ENCODE measurements around the gene CFAP65. TPM values are rescaled to one million over a fixed set of nuclear protein-coding genes. Genes with fewer than 3 reads are reported as not detected.

The CFAP65 gene
- total and polyA plus RNA-seq, 12 donors = not detected

DNA sequence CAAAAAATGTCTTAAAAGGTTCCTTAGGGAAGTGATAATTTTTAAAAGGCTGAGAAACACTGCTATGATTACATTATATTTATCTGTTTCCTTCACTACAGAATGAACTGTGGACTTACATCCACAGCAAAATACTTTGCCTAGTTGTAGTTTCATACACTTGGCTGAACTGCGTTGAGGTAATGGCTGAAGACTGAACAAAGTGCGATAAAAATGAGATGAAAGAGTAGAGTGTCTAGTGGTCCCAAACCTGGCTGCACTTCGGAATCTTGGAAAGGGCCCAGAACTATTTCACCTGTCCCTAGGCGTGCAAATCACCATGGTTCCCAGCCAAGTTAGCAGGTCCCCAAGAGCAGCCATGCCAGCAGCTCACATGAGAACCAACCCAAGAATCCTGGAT, 37.6 kb upstream of the CFAP65 start:
- H3K27me3 ChIP-seq = no peaks in the 10 kb centered on the region
- no peak for ATAC-seq

DNA sequence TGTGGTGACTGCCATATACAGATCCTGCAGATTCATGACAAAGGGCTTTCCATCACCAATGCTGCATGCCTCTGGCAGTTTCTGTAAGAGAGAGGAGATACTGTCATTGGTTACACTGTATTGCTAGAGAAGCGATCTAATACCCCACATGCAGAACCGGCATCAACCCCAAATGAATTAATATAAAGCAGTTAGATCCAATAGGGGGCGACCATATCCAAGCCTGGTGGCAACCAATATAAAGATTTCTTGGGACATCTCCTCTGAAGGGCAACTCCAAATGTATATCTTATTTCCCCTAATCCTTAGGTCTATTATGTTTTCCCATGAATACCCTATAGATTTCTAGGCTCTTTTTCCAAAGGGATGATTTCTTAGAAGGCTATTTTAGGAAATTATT, 36.8 kb upstream of the CFAP65 start:
- Histone ChIP-seq H3K4me3 (no peak overlapping the region), H3K27ac (no peak overlapping the region), H3K27me3 (no peaks in the 10 kb centered on the region), H3K36me3 (peaks cover 0 to 45% (median 9%) of the 10 kb centered on the region in 9 donors), H3K9me3 (no peaks in the 10 kb centered on the region), H3K4me1 (peaks cover 0 to 27% (median 12%) of the 10 kb centered on the region in 9 donors)
- whole genome bisulfite sequencing, 2 donors = 88 to 89% methylated on average over 3 of the region's 3 CpGs
- ATAC-seq = no peak
- intact Hi-C loops (cut with DNase I) = loop anchor here in 2 of 10 donors (5.0 kb wide), 1 partner anchor 39 kb away; no protein-coding TSS in a partner anchor
- TF ChIP-seq, protein P1, sequence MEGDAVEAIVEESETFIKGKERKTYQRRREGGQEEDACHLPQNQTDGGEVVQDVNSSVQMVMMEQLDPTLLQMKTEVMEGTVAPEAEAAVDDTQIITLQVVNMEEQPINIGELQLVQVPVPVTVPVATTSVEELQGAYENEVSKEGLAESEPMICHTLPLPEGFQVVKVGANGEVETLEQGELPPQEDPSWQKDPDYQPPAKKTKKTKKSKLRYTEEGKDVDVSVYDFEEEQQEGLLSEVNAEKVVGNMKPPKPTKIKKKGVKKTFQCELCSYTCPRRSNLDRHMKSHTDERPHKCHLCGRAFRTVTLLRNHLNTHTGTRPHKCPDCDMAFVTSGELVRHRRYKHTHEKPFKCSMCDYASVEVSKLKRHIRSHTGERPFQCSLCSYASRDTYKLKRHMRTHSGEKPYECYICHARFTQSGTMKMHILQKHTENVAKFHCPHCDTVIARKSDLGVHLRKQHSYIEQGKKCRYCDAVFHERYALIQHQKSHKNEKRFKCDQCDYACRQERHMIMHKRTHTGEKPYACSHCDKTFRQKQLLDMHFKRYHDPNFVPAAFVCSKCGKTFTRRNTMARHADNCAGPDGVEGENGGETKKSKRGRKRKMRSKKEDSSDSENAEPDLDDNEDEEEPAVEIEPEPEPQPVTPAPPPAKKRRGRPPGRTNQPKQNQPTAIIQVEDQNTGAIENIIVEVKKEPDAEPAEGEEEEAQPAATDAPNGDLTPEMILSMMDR (IDR thresholded peaks at IDR 0.05) = no peak
- no peak for DNase-seq

More for the DNA sequence above, 37.6 kb upstream of the CFAP65 start:
- TF ChIP-seq, protein P1 (IDR thresholded peaks at IDR 0.05) = no peak
- intact Hi-C loops (cut with DNase I) = loop anchor here in 2 of 10 donors (5.0 kb wide), 1 partner anchor 38 kb away; no protein-coding TSS in a partner anchor
- no peaks in the 10 kb centered on the region for H3K9me3 ChIP-seq
- no peak overlapping the region for H3K27ac ChIP-seq
- H3K4me3 ChIP-seq = no peak overlapping the region
- H3K4me1 ChIP-seq = peaks cover 0 to 31% (median 13%) of the 10 kb centered on the region in 9 donors
- WGBS, 2 donors = 95 to 96% methylated on average over 4 of the region's 4 CpGs
- no peak for DNase-seq
- peaks cover 0 to 41% (median 9%) of the 10 kb centered on the region in 9 donors for H3K36me3 ChIP-seq

DNA sequence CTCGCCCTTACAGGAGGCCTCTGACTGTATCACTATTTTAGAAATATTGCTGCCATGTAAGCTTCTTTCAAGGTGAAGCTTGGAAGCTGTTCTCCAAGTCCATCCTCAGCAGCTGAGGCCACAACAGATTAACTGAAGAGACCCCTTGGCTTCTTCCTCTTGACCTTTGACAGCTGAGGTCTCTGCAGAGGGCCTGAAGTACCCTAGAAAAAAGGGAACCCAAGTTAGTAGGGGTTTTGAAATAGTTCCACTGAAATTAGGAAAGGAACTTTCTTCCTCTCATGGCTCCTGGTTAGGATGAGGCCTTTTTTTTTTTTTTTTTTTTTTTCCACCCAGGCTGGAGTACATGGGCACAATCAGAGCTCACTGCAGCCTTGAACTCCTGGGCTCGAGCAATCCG, 34.9 kb upstream of the CFAP65 start:
- TF ChIP-seq, protein P1 (IDR thresholded peaks at IDR 0.05) = no peak
- ATAC-seq = no peak
- Histone ChIP-seq H3K4me3 (no peak overlapping the region), H3K9me3 (no peaks in the 10 kb centered on the region), H3K27ac (no peak overlapping the region), H3K4me1 (peaks cover 0 to 13% (median 0%) of the 10 kb centered on the region in 9 donors), H3K36me3 (peaks cover 0 to 45% (median 9%) of the 10 kb centered on the region in 9 donors), H3K27me3 (no peaks in the 10 kb centered on the region)
- WGBS, 2 donors = 92 to 93% methylated on average over 3 of the region's 3 CpGs
- no peak for DNase-seq
- intact Hi-C loops (cut with DNase I) = loop anchor here in 3 of 10 donors (2.0 to 5.0 kb wide), 2 partner anchors 41 to 43 kb away; no protein-coding TSS in a partner anchor

DNA sequence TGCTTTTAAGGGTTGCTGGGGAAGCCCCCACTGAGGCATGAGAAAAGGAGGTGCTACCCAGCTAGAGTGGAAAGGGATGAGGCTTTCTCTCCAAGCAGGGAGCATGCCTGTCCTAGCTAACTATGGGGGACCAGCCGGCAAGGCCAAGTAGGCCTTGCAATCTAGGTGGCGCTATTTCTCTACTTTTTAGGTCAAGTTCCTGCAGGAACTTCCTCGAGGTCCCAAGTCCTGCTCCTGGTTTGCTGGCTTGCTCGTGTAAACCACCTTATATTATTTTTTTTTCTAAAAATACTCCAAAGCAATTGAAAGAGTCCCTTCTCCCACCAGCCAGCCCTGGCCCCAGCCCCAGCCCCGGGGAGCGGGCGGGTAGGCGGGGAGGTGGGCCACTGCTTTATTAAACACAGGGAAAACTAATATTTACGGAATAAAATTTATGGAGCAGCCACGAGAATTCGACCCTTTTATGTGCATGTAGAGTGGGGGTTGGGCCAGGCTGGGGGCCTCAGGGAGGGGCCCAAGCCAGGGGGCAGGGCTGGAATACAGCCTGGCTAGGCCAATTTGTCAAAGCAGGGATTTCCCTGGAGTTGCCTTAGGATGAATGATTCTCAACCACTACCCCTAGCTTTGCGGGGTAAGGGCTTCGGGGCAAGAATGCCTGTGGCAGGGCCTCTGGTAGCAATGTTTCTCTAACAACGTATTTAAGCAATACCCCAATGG, 32.3 kb upstream of the CFAP65 start:
- Histone ChIP-seq H3K4me1 (peaks cover 0 to 13% (median 0%) of the 10 kb centered on the region in 9 donors), H3K27me3 (no peaks in the 10 kb centered on the region), H3K36me3 (peaks cover 0 to 45% (median 9%) of the 10 kb centered on the region in 9 donors), H3K9me3 (no peaks in the 10 kb centered on the region), H3K27ac (no peak overlapping the region), H3K4me3 (no peak overlapping the region)
- TF ChIP-seq, protein P1 (IDR thresholded peaks at IDR 0.05) = peak; percentile 10 to 71 (median 58)
- DNase-seq (no peak), ATAC-seq (peak in 1 of 8 donors; percentile 54)
- intact Hi-C loops (cut with DNase I) = loop anchor here in 6 of 10 donors (2.0 to 5.0 kb wide), 2 partner anchors 44 to 45 kb away; no protein-coding TSS in a partner anchor
- WGBS, 2 donors = 59 to 61% methylated on average over 14 of the region's 14 CpGs
